ENCODE data around the gene RAB40A.
"Not testable (repeated sequence)": the region's sequence is repeated elsewhere in the genome, so short reads cannot be mapped to it uniquely, and the experiment has no call there.

Gene RAB40A

GRCh38 chrX:103520386-103520785, 1.1 kb upstream of the RAB40A start:
- peak in 1 of 14 donors; percentile 0 for DNase-seq

GRCh38 chrX:103518571-103518970, 718 bp downstream of the RAB40A start:
- DNase-seq = no peak

- DNase-seq = no peak
Measured at GRCh38 chrX:103517246-103517645, 2.0 kb downstream of the RAB40A start.

GRCh38 chrX:103513476-103514108, 5.7 kb downstream of the RAB40A start:
- no peak for DNase-seq

- no peak for DNase-seq
Measured at GRCh38 chrX:103513067-103513466, 6.2 kb downstream of the RAB40A start.

GRCh38 chrX:103510031-103510430, 9.3 kb downstream of the RAB40A start:
- no peak for DNase-seq

- DNase-seq = no peak
Measured at GRCh38 chrX:103503853-103504207, 15.5 kb downstream of the RAB40A start.

GRCh38 chrX:103503163-103503852, 16.0 kb downstream of the RAB40A start:
- no peak for DNase-seq

- DNase-seq = no peak
Measured at GRCh38 chrX:103498786-103499185, 20.5 kb downstream of the RAB40A start.

- DNase-seq = no peak
Measured at GRCh38 chrX:103495786-103496185, 23.5 kb downstream of the RAB40A start.

GRCh38 chrX:103493578-103493977, 25.7 kb downstream of the RAB40A start:
- not testable (repeated sequence) for DNase-seq

GRCh38 chrX:103489733-103490132, 29.6 kb downstream of the RAB40A start:
- peak in 3 of 14 donors; percentile 1 to 16 (median 1) for DNase-seq

- no peak for DNase-seq
Measured at GRCh38 chrX:103488794-103489193, 30.5 kb downstream of the RAB40A start.

GRCh38 chrX:103488332-103488731, 31.0 kb downstream of the RAB40A start:
- DNase-seq = no peak

- DNase-seq = no peak
Measured at GRCh38 chrX:103483720-103484119, 35.6 kb downstream of the RAB40A start.

GRCh38 chrX:103480526-103480925, 38.8 kb downstream of the RAB40A start:
- no peak for DNase-seq

- no peak for DNase-seq
Measured at GRCh38 chrX:103477496-103477895, 41.8 kb downstream of the RAB40A start.

GRCh38 chrX:103475381-103475780, 43.9 kb downstream of the RAB40A start:
- no peak for DNase-seq

GRCh38 chrX:103469977-103470376, 49.3 kb downstream of the RAB40A start:
- DNase-seq = not testable (repeated sequence)

GRCh38 chrX:103467887-103468286, 51.4 kb downstream of the RAB40A start:
- DNase-seq = no peak

- DNase-seq = no peak
Measured at GRCh38 chrX:103467156-103467555, 52.1 kb downstream of the RAB40A start.

GRCh38 chrX:103464774-103465117, 54.5 kb downstream of the RAB40A start:
- peak in 12 of 14 donors; percentile 0 to 44 (median 24) for DNase-seq

- DNase-seq = peak in 2 of 14 donors; percentile 1 to 30
Measured at GRCh38 chrX:103464072-103464773, 55.1 kb downstream of the RAB40A start.

GRCh38 chrX:103461156-103461555, 58.1 kb downstream of the RAB40A start:
- no peak for DNase-seq
